HCT116 (cell line): ENCODE measurements around the gene BMPER. TPM values are rescaled to one million over a fixed set of nuclear protein-coding genes. Genes with fewer than 3 reads are reported as not detected.

Experiments used
- ATAC-seq: fragments of 200-7000 bp; cut with Tn5 transposase; 2 replicates; pipeline ENCODE4 v1.9.1; 2020; ENCODE audit warnings: mild to moderate bottlenecking, moderate library complexity
- BruUV-seq: library from RNA; stranded (reverse); fragments of 400-500 nt; replicated peaks from 2 replicates; lab custom pipeline; 2021; lab: Mats Ljungman, UMichigan
- CTCF ChIA-PET: fragments of 300-600 bp; sonication (Branson Sonifier 250); formaldehyde crosslinking; loops from one replicate; lab custom pipeline; 2021; ENCODE audit warnings: antibody characterized with exemption; lab: Charles Lee
- POLR2A ChIA-PET: fragments of 300-600, 350-600 bp; sonication (Branson Sonifier 250); formaldehyde crosslinking; loops from one replicate; lab custom pipeline; 2021; ENCODE audit warnings: antibody characterized with exemption; lab: Charles Lee
- RAD21 ChIA-PET, 2 experiments: fragments of 300-600 bp; sonication (Branson Sonifier 250); formaldehyde crosslinking; loops; one replicate each; lab custom pipeline; 2023; ENCODE audit warnings: low total read pairs in 2 of 2; ENCODE audit not compliant: uncharacterized antibody in 2 of 2, unreplicated experiment in 2 of 2, low non-redundant PET in 1 of 2; lab: Charles Lee
- DNase-seq: peaks from one replicate; pipeline ENCODE4 v3.0.0-alpha.2; 2010; ENCODE audit warnings: low read depth, low spot score
- H2AFZ ChIP-seq: fragments of 200-600 bp; shearing (Covaris generic), sonication (generic); 2 replicates; pipeline ENCODE4 v1.6.1; 2017; ENCODE audit warnings: low read depth, mixed run types, mixed read lengths, antibody characterized with exemption, low read length; ENCODE audit not compliant: poor library complexity, severe bottlenecking
- H3K27ac ChIP-seq: 2 replicates; pipeline ENCODE4 v1.5.1; 2012; ENCODE audit warnings: low read depth, low read length
- H3K27me3 ChIP-seq: fragments of 200-600 bp; sonication (generic); 2 replicates; pipeline ENCODE4 v1.6.1; 2016; ENCODE audit warnings: mixed run types, low read length, mixed read lengths; ENCODE audit not compliant: insufficient read depth
- H3K36me3 ChIP-seq, 2 experiments: fragments of 200-500 bp in 1 of 2; fragments of 200-600 bp in 1 of 2; sonication (Bioruptor generic) in 1 of 2; sonication (generic) in 1 of 2; 2 replicates each; pipeline versions ENCODE4 v1.5.1 to v1.6.1; 2014 to 2016; ENCODE audit warnings: low read length in 2 of 2, inconsistent platforms in 1 of 2, mixed read lengths in 1 of 2, mixed run types in 1 of 2; ENCODE audit not compliant: insufficient read depth in 2 of 2, control insufficient read depth in 1 of 2
- H3K4me1 ChIP-seq, 2 experiments: fragments of 200-600 bp in 1 of 2; sonication (generic) in 1 of 2; 2 replicates each; pipeline versions ENCODE4 v1.5.1 to v1.6.1; 2012 to 2017; ENCODE audit warnings: low read length in 2 of 2, inconsistent platforms in 1 of 2, mild to moderate bottlenecking in 1 of 2, mixed read lengths in 1 of 2, mixed run types in 1 of 2, moderate library complexity in 1 of 2; ENCODE audit not compliant: insufficient read depth in 2 of 2, control insufficient read depth in 1 of 2
- H3K4me2 ChIP-seq: fragments of 200-600 bp; sonication (generic); 2 replicates; pipeline ENCODE4 v1.6.1; 2017; ENCODE audit warnings: mixed run types, low read length, mixed read lengths
- H3K4me3 ChIP-seq, 2 experiments: fragments of 200-600 bp in 1 of 2; sonication (generic) in 1 of 2; replicated peaks in 1 of 2; 2 replicates each; pipeline ENCODE4 v1.5.1; 2011 to 2016; ENCODE audit warnings: low read length in 2 of 2, control low read depth in 1 of 2, low read depth in 1 of 2, mild to moderate bottlenecking in 1 of 2, mixed read lengths in 1 of 2, mixed run types in 1 of 2
- H3K79me2 ChIP-seq: fragments of 200-600 bp; sonication (generic); 2 replicates; pipeline ENCODE4 v1.6.1; 2017; ENCODE audit warnings: mild to moderate bottlenecking, mixed run types, low read length, moderate library complexity, mixed read lengths; ENCODE audit not compliant: insufficient read depth
- H3K9ac ChIP-seq: fragments of 200-600 bp; sonication (generic); 2 replicates; pipeline ENCODE4 v1.6.1; 2016; ENCODE audit warnings: low read length, mixed read lengths
- H3K9me2 ChIP-seq: fragments of 200-600 bp; sonication (generic), shearing (Covaris generic); 2 replicates; pipeline ENCODE4 v1.6.1; 2017; ENCODE audit warnings: mixed run types, mild to moderate bottlenecking, moderate library complexity; ENCODE audit not compliant: insufficient read depth
- H3K9me3 ChIP-seq, 2 experiments: fragments of 200-500 bp in 1 of 2; fragments of 200-600 bp in 1 of 2; sonication (Bioruptor generic) in 1 of 2; sonication (generic) in 1 of 2; 2 replicates each; pipeline ENCODE4 v1.6.1; 2014 to 2017; ENCODE audit warnings: low read length in 2 of 2, mixed read lengths in 2 of 2, inconsistent platforms in 1 of 2, low read depth in 1 of 2, mild to moderate bottlenecking in 1 of 2, mixed run types in 1 of 2, moderate library complexity in 1 of 2; ENCODE audit not compliant: control insufficient read depth in 1 of 2, insufficient read depth in 1 of 2
- H4K20me1 ChIP-seq: fragments of 200-600 bp; sonication (generic), shearing (Covaris generic); 2 replicates; pipeline ENCODE4 v1.6.1; 2017; ENCODE audit warnings: mixed run types, mild to moderate bottlenecking, moderate library complexity; ENCODE audit not compliant: insufficient read depth
- CEBPB ChIP-seq: IDR thresholded peaks from 2 replicates; pipeline ENCODE4 v1.6.1; 2012; ENCODE audit warnings: low read depth
- CTCF ChIP-seq, 3 experiments: fragments of 200-600 bp in 1 of 3; sonication (generic) in 1 of 3; IDR thresholded peaks in 2 of 3; conservative IDR thresholded peaks in 1 of 3; 2 replicates each; pipeline ENCODE4 v1.5.1; 2012 to 2017; ENCODE audit warnings: low read depth in 2 of 3, low read length in 2 of 3, antibody characterized with exemption in 1 of 3, borderline replicate concordance in 1 of 3, control low read depth in 1 of 3, mild to moderate bottlenecking in 1 of 3, mixed read lengths in 1 of 3, mixed run types in 1 of 3, moderate library complexity in 1 of 3; ENCODE audit not compliant: insufficient read depth in 1 of 3
- EGR1 ChIP-seq: IDR thresholded peaks from 2 replicates; pipeline ENCODE4 v1.6.1; 2012; ENCODE audit warnings: low read depth
- ELF1 ChIP-seq: IDR thresholded peaks from 2 replicates; pipeline ENCODE4 v1.6.1; 2012; ENCODE audit warnings: low read depth, borderline replicate concordance
- EZH2phosphoT487 ChIP-seq: fragments of 200-600 bp; IDR thresholded peaks from 2 replicates; pipeline ENCODE4 v1.6.1; 2018; ENCODE audit warnings: antibody characterized with exemption, borderline replicate concordance
- FOSL1 ChIP-seq: IDR thresholded peaks from 2 replicates; pipeline ENCODE4 v1.6.1; 2012; ENCODE audit warnings: low read depth
- JUND ChIP-seq: IDR thresholded peaks from 2 replicates; pipeline ENCODE4 v1.6.1; 2012
- POLR2A ChIP-seq: IDR thresholded peaks from 2 replicates; pipeline ENCODE4 v1.7.0; 2011; ENCODE audit warnings: borderline replicate concordance; ENCODE audit not compliant: insufficient read depth, insufficient read length; ENCODE audit errors: extremely low read depth
- POLR2AphosphoS5 ChIP-seq: IDR thresholded peaks from 2 replicates; pipeline ENCODE4 v1.6.1; 2011; ENCODE audit warnings: mild to moderate bottlenecking, low read depth, low read length, moderate library complexity
- RAD21 ChIP-seq: IDR thresholded peaks from 2 replicates; pipeline ENCODE4 v1.6.1; 2012; ENCODE audit warnings: low read depth, mild to moderate bottlenecking
- REST ChIP-seq: IDR thresholded peaks from 2 replicates; pipeline ENCODE4 v1.6.1; 2012; ENCODE audit warnings: low read depth
- SIN3A ChIP-seq: IDR thresholded peaks from 2 replicates; pipeline ENCODE4 v1.6.1; 2012; ENCODE audit warnings: low read depth
- SP1 ChIP-seq: IDR thresholded peaks from 2 replicates; pipeline ENCODE4 v1.6.1; 2012; ENCODE audit warnings: low read depth
- SRF ChIP-seq: IDR thresholded peaks from 2 replicates; pipeline ENCODE4 v1.6.1; 2012; ENCODE audit warnings: low read depth
- YY1 ChIP-seq: IDR thresholded peaks from 2 replicates; pipeline ENCODE4 v1.6.1; 2011; ENCODE audit warnings: low read length, low read depth, moderate library complexity, mild to moderate bottlenecking; ENCODE audit not compliant: insufficient replicate concordance; ENCODE audit errors: extremely low read depth
- intact Hi-C: fragments of 100-400 bp; cut with micrococcal nuclease; formaldehyde crosslinking; loops from 2 replicates; pipeline ENCODE4 v1.10.0; 2022
- total RNA-seq: library from RNA; stranded (reverse); gene quantifications from one replicate; pipeline ENCODE4 v1.2.1, GENCODE V29; 2021; ENCODE audit not compliant: unreplicated experiment

BMPER gene
- total RNA-seq, 1 experiment from 2014 or later = not detected

DNA sequence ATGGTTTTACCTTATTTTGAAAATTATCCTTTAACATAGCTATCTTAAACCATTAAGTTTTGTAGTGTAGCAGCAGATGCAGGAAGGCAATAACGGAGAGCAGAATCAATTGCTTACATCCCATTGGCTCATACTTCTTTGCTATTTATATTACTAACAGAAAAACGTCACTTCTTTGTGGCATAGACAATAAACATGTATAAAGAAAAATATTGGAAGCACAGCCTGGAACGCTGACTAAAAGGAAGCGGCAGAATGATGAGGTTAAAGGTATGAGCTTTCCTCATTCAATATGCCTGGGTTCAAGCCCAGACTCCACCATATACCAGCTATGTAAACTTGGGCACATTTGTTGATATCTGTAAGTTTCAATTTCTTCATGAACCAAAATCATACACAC lies 24.0 kb upstream of the BMPER start:
- ATAC-seq (no peak), DNase-seq (no peak)
- no peaks in the 10 kb centered on the region for H3K27me3 ChIP-seq
- no peak overlapping the region for H3K4me3 ChIP-seq
- ChIA-PET CTCF (no interaction called here), POLR2A (no interaction called here)
- no peak overlapping the region for H2AFZ ChIP-seq
- H3K36me3 ChIP-seq = no peaks in the 10 kb centered on the region
- intact Hi-C loops = no loop called here
- H3K79me2 ChIP-seq = no peaks in the 10 kb centered on the region
- no peak overlapping the region for H3K9ac ChIP-seq
- TF ChIP-seq ELF1 (no peak), SP1 (no peak), SIN3A (no peak), FOSL1 (no peak), RAD21 (no peak), CTCF (IDR thresholded peaks at IDR 0.05 in 2 of 3, conservative IDR thresholded peaks at IDR 0.05 in 1 of 3; ENCODE audit: borderline replicate concordance in 1 of 3, insufficient read depth in 1 of 3, low read depth in 2 of 3, low read length in 2 of 3) (no peak), CEBPB (no peak), JUND (no peak), REST (no peak), EZH2phosphoT487 (no peak), SRF (no peak), EGR1 (no peak), YY1 (no peak), POLR2AphosphoS5 (no peak), POLR2A (no peak)
- TF ChIP-seq, all 23 proteins: peak for 0
- Histone ChIP-seq H3K4me2 (no peak overlapping the region), H3K9me3 (no peaks in the 10 kb centered on the region), H3K9me2 (no peaks in the 10 kb centered on the region), H3K4me1 (no peaks in the 10 kb centered on the region), H3K27ac (no peak overlapping the region), H4K20me1 (no peaks in the 10 kb centered on the region)
- RAD21 ChIA-PET = no interaction called here
- BruUV-seq = no TSS peak
